K562 (cell line): Measurements from ENCODE around the gene TNFRSF6B. TPM values are rescaled to one million over a fixed set of nuclear protein-coding genes. Genes with fewer than 3 reads are reported as not detected.

Experiments
- ATAC-seq: fragments of 200-7000 bp; cut with Tn5 transposase; 3 replicates; pipeline ENCODE4 v1.9.1; 2020; ENCODE audit warnings: moderate library complexity
- BruUV-seq: library from RNA; stranded (reverse); fragments of 400-500 nt; replicated peaks from 2 replicates; lab custom pipeline; 2021; lab: Mats Ljungman, UMichigan
- CTCF ChIA-PET: fragments of 300-600 bp; formaldehyde crosslinking; extraction: SDS; loops from one replicate; lab custom pipeline; 2021; ENCODE audit warnings: low intra/inter-chr PET ratio; lab: Yijun Ruan, JAX
- POLR2A ChIA-PET: fragments of 300-600, 350-650 bp; sonication (Branson Sonifier 250); formaldehyde crosslinking; extraction: SDS; loops from one replicate; lab custom pipeline; 2021; ENCODE audit warnings: antibody characterized with exemption, inconsistent platforms; lab: Yijun Ruan, JAX
- DNase-seq, 4 experiments: peaks; one replicate each; pipeline versions ENCODE4 v3.0.0 to v3.0.0-alpha.2; 2011 to 2018; ENCODE audit warnings: low spot score in 3 of 4, mixed read lengths in 3 of 4; ENCODE audit errors: extremely low read depth in 1 of 4
- FAIRE-seq: peaks from 2 replicates; lab custom pipeline; 2011; peaks lifted over from hg19 to GRCh38; lab: Jason Lieb, UNC
- H2AFZ ChIP-seq: 2 replicates; pipeline ENCODE4 v1.6.0; 2011; ENCODE audit warnings: low read depth, low read length, control low read depth, inconsistent platforms
- H3K27ac ChIP-seq: fragments of 200-600 bp; 3 replicates; pipeline ENCODE4 v1.8.0; 2011; ENCODE audit warnings: low read depth, mild to moderate bottlenecking, control low read depth, inconsistent platforms, low read length, moderate library complexity, mixed read lengths; ENCODE audit errors: extremely low read depth
- H3K27me3 ChIP-seq, 2 experiments: fragments of 300-600 bp in 1 of 2; 2 replicates in 1 of 2; 3 replicates in 1 of 2; pipeline versions ENCODE4 v1.6.0 to v1.8.0; 2011; ENCODE audit warnings: inconsistent platforms in 2 of 2, low read length in 2 of 2, mild to moderate bottlenecking in 1 of 2, mixed read lengths in 1 of 2, moderate library complexity in 1 of 2; ENCODE audit not compliant: control insufficient read depth in 2 of 2, insufficient read depth in 2 of 2
- H3K36me3 ChIP-seq: fragments of 300-600 bp; 3 replicates; pipeline ENCODE4 v1.8.0; 2011; ENCODE audit warnings: mild to moderate bottlenecking, low read length, inconsistent platforms; ENCODE audit not compliant: control insufficient read depth, insufficient read depth
- H3K4me1 ChIP-seq, 2 experiments: fragments of 200-600 bp in 1 of 2; replicated peaks in 1 of 2; 2 replicates in 1 of 2; 3 replicates in 1 of 2; pipeline versions ENCODE4 v1.5.1 to v1.8.0; 2011; ENCODE audit warnings: inconsistent platforms in 2 of 2, low read length in 2 of 2, mild to moderate bottlenecking in 1 of 2, mixed read lengths in 1 of 2, moderate library complexity in 1 of 2; ENCODE audit not compliant: control insufficient read depth in 2 of 2, insufficient read depth in 2 of 2
- H3K4me2 ChIP-seq: 2 replicates; pipeline ENCODE4 v1.6.1; 2011; ENCODE audit warnings: low read length, control low read depth, inconsistent platforms, mixed read lengths; ENCODE audit not compliant: insufficient read depth
- H3K4me3 ChIP-seq: fragments of 200-600 bp; sonication (generic), shearing (Covaris generic); 2 replicates; pipeline ENCODE4 v1.5.1; 2016; ENCODE audit warnings: control low read depth, inconsistent platforms
- H3K79me2 ChIP-seq: fragments of 200-600 bp; 3 replicates; pipeline ENCODE4 v1.8.0; 2011; ENCODE audit warnings: low read length, inconsistent platforms; ENCODE audit not compliant: control insufficient read depth, insufficient read depth
- H3K9ac ChIP-seq, 2 experiments: 2 replicates each; pipeline versions ENCODE4 v1.6.0 to v1.6.1; 2011; ENCODE audit warnings: low read depth in 2 of 2, low read length in 2 of 2, control low read depth in 1 of 2, inconsistent platforms in 1 of 2, mild to moderate bottlenecking in 1 of 2, mixed read lengths in 1 of 2; ENCODE audit not compliant: insufficient read depth in 1 of 2
- H3K9me1 ChIP-seq: one replicate; pipeline ENCODE4 v1.6.0; 2011; ENCODE audit warnings: inconsistent platforms, mild to moderate bottlenecking, low read length, moderate library complexity; ENCODE audit not compliant: control insufficient read depth, insufficient read depth
- H3K9me3 ChIP-seq: replicated peaks from 2 replicates; pipeline ENCODE4 v1.5.1; 2011; ENCODE audit warnings: low read depth, low read length, inconsistent platforms; ENCODE audit not compliant: control insufficient read depth, insufficient read depth
- H4K20me1 ChIP-seq: replicated peaks from 2 replicates; pipeline ENCODE4 v1.6.1; 2011; ENCODE audit warnings: low read length, inconsistent platforms, mixed read lengths; ENCODE audit not compliant: control insufficient read depth, insufficient read depth
- CHD2 ChIP-seq: IDR thresholded peaks from 2 replicates; pipeline ENCODE4 v1.6.1; 2011; ENCODE audit warnings: low read depth, low read length
- FIP1L1 ChIP-seq: fragments of 200-400 bp; formaldehyde crosslinking; IDR thresholded peaks from 2 replicates; pipeline ENCODE4 v1.6.1; 2018; ENCODE audit warnings: mild to moderate bottlenecking, low read depth, low read length; ENCODE audit not compliant: poor library complexity, severe bottlenecking
- HMGXB4 ChIP-seq: sonication (generic); formaldehyde crosslinking; IDR thresholded peaks from 2 replicates; pipeline ENCODE4 v1.8.1; 2023; ENCODE audit warnings: mild to moderate bottlenecking, missing genetic modification reagents
- MLLT1 ChIP-seq, 2 experiments: fragments of 450-650 bp; IDR thresholded peaks; 2 replicates each; pipeline ENCODE4 v1.6.1; 2016
- RBFOX2 ChIP-seq: fragments of 200-400 bp; formaldehyde crosslinking; IDR thresholded peaks from 2 replicates; pipeline ENCODE4 v1.6.1; 2017; ENCODE audit warnings: low read depth, mild to moderate bottlenecking, low read length, moderate library complexity
- RBM22 ChIP-seq: fragments of 200-400 bp; formaldehyde crosslinking; IDR thresholded peaks from 2 replicates; pipeline ENCODE4 v1.6.1; 2018; ENCODE audit warnings: low read length, low read depth; ENCODE audit not compliant: poor library complexity, severe bottlenecking
- RERE ChIP-seq: sonication (generic); formaldehyde crosslinking; IDR thresholded peaks from 2 replicates; pipeline ENCODE4 v1.8.0; 2023; ENCODE audit warnings: missing genetic modification reagents, mild to moderate bottlenecking, borderline replicate concordance
- SIN3A ChIP-seq, 2 experiments: fragments of 150-350 bp in 1 of 2; IDR thresholded peaks; 2 replicates each; pipeline ENCODE4 v1.6.1; 2011 to 2016; ENCODE audit warnings: borderline replicate concordance in 2 of 2, low read depth in 2 of 2, low read length in 2 of 2, mild to moderate bottlenecking in 2 of 2, moderate library complexity in 2 of 2; ENCODE audit not compliant: control insufficient read depth in 1 of 2
- SUPT5H ChIP-seq: fragments of 450-650 bp; IDR thresholded peaks from 2 replicates; pipeline ENCODE4 v1.6.1; 2016
- ZNF175 ChIP-seq: fragments of 200-800 bp; sonication (Bioruptor generic); IDR thresholded peaks from 2 replicates; pipeline ENCODE4 v1.6.1; 2016; ENCODE audit warnings: low read depth, mild to moderate bottlenecking, missing genetic modification characterization, missing compliant biosample characterization
- WGBS: fragments of 100-300 bp; shearing (Covaris generic); methylation state at CpG from one replicate; pipeline ENCODE4 v1.1.6; 2016; ENCODE audit warnings: low coverage, mixed read lengths; ENCODE audit not compliant: insufficient coverage; ENCODE audit errors: missing lambda C conversion rate; 5-methylcytosine and 5-hydroxymethylcytosine counted together
- in situ Hi-C: fragments of 300-500 bp; cut with MboI; formaldehyde crosslinking; loops from 4 replicates; pipeline ENCODE4 v1.15.0; 2018; ENCODE audit warnings: inconsistent platforms, mixed read lengths
- intact Hi-C: fragments of 100-400 bp; cut with micrococcal nuclease; formaldehyde crosslinking; loops from 2 replicates; pipeline ENCODE4 v1.14.2; 2022
- polyA plus RNA-seq, 8 experiments: library from polyadenylated mRNA; depleted of rRNA in 4 of 8; stranded (reverse) in 5 of 8; unstranded in 3 of 8; fragments of >200 nt; fragmentation: Nextera tagmentation in 2 of 8; fragmentation: Illumina TruSeq in 1 of 8; extraction: Ambion mirVana in 2 of 8; extraction: Trizol in 1 of 8; gene quantifications; 2 replicates each; pipeline versions ENCODE4 v1.2.1 to v1.2.3, GENCODE V29; 2011 to 2014; ENCODE audit warnings: inconsistent platforms in 1 of 8, missing spikeins in 1 of 8
- total RNA-seq, 7 experiments: library from RNA; depleted of rRNA in 6 of 7; stranded (reverse); fragments of >200 nt in 6 of 7; fragmentation: Illumina TruSeq in 2 of 7; extraction: Trizol in 2 of 7; gene quantifications; 2 replicates each; pipeline versions ENCODE4 v1.2.1 to v1.2.3, GENCODE V29; 2011 to 2021; ENCODE audit warnings: low replicate concordance in 1 of 7

TNFRSF6B gene
- total and polyA plus RNA-seq, 9 of the 15 experiments (the other 6 are each of a cell fraction or from before 2014, with no cell fraction given): 0.10 to 3.5 (median 0.32) TPM; not detected in 6

GRCh38 chr20:63700199-63701050, 4.0 kb downstream of the TNFRSF6B start:
- DNase-seq: peak in 2 of 4 experiments; percentile 20 to 27
- H3K4me3 ChIP-seq: no peak overlapping the region
- no peak for ATAC-seq
- no peak overlapping the region for H2AFZ ChIP-seq
- BruUV-seq: no TSS peak
- no peaks in the 10 kb centered on the region for H3K27me3 ChIP-seq
- H3K9me1 ChIP-seq: no peaks in the 10 kb centered on the region
- FAIRE-seq: no peak
- ChIA-PET CTCF (no interaction called here), POLR2A (interaction anchor here (0.6 to 1.3 kb wide), 3 partner anchors 17 to 165 kb away, joined by 3 to 6 read pairs (median 4); partner anchors contain the start of genes GMEB2 and TPD52L2)
- H3K36me3 ChIP-seq: peaks cover 30% of the 10 kb centered on the region
- intact Hi-C loops: loop anchor here (10.0 kb wide), 2 partner anchors 84 to 166 kb away; partner anchors contain the start of gene PTK6
- H3K4me2 ChIP-seq: no peak overlapping the region
- peaks cover 5% of the 10 kb centered on the region; the same call in 1 of the 3 replicates for H3K79me2 ChIP-seq
- H4K20me1 ChIP-seq: no peaks in the 10 kb centered on the region; the same call in 1 of the 2 replicates
- H3K9ac ChIP-seq: peak overlapping the region in 1 of 2 experiments; percentile 84; a peak in 2 of 4 replicates
- WGBS: 80% methylated on average over 34 of the region's 43 CpGs
- peak overlapping the region; percentile 61; the same call in 1 of the 3 replicates for H3K27ac ChIP-seq
- H3K9me3 ChIP-seq: no peaks in the 10 kb centered on the region
- peaks cover 9 to 83% of the 10 kb centered on the region in 2 experiments for H3K4me1 ChIP-seq
- in situ Hi-C loops: no loop called here
- TF ChIP-seq CHD2 (peak; percentile 15; the same call in 1 of the 2 replicates), RERE (CRISPR knock-in tag) (0 out of 2 replicates have a peak, but pooled peaks have one; percentile 15), MLLT1 (IDR thresholded peaks at IDR 0.05) (0 out of 4 replicates have a peak, but pooled peaks of 1 of the 2 experiments have one; percentile 36), SIN3A (IDR thresholded peaks at IDR 0.05; ENCODE audit: borderline replicate concordance in 2 of 2, control insufficient read depth in 1 of 2, low read depth in 2 of 2, low read length in 2 of 2) (no peak), RBM22 (peak; percentile 55), RBFOX2 (peak; percentile 45; the same call in 1 of the 2 replicates), ZNF175 (CRISPR knock-in tag) (no peak), HMGXB4 (CRISPR knock-in tag) (no peak), FIP1L1 (peak; percentile 0), SUPT5H (0 out of 2 replicates have a peak, but pooled peaks have one; percentile 30)
